Subcutaneous abdominal adipose tissue (tissue), 5 donors: ENCODE data around the gene PHEX.

ENCODE experiments used
- H3K27ac ChIP-seq: one replicate; pipeline ENCODE4 v1.7.0; 2013; ENCODE audit warnings: low read depth, mild to moderate bottlenecking, inconsistent platforms, low read length, moderate library complexity
- H3K27me3 ChIP-seq, 5 donors: one replicate each; pipeline ENCODE4 v1.7.0; 2013; ENCODE audit warnings: low read length in 5 of 5, inconsistent platforms in 1 of 5; ENCODE audit not compliant: control insufficient read depth in 5 of 5, insufficient read depth in 4 of 5
- H3K36me3 ChIP-seq, 5 donors: one replicate each; pipeline ENCODE4 v1.7.0; 2013; ENCODE audit warnings: low read length in 5 of 5; ENCODE audit not compliant: control insufficient read depth in 5 of 5, insufficient read depth in 5 of 5
- H3K4me1 ChIP-seq, 5 donors: one replicate each; pipeline ENCODE4 v1.7.0; 2013; ENCODE audit warnings: low read length in 5 of 5, mild to moderate bottlenecking in 3 of 5, moderate library complexity in 1 of 5; ENCODE audit not compliant: control insufficient read depth in 5 of 5, insufficient read depth in 5 of 5
- H3K4me3 ChIP-seq, 5 donors: one replicate each; pipeline ENCODE4 v1.7.0; 2013; ENCODE audit warnings: low read length in 5 of 5, low read depth in 1 of 5
- H3K9ac ChIP-seq, 5 donors: one replicate each; pipeline ENCODE4 v1.7.0; 2013; ENCODE audit warnings: low read length in 5 of 5, mild to moderate bottlenecking in 4 of 5, moderate library complexity in 3 of 5
- H3K9me3 ChIP-seq, 5 donors: one replicate each; pipeline ENCODE4 v1.7.0; 2013; ENCODE audit warnings: low read length in 5 of 5; ENCODE audit not compliant: control insufficient read depth in 5 of 5
- donor health status: healthy.
- donor health status: healthy.
- donor health status: healthy.
- donor health status: healthy.
- donor health status: healthy.

PHEX gene

GRCh38 chrX:22192419-22193060 is 160.4 kb downstream of the PHEX start:
- Histone ChIP-seq H3K4me1 (peaks cover 0 to 2% (median 0%) of the 10 kb centered on the region in 5 donors), H3K27ac (no peak overlapping the region), H3K4me3 (no peak overlapping the region), H3K36me3 (no peaks in the 10 kb centered on the region), H3K9me3 (no peaks in the 10 kb centered on the region), H3K27me3 (no peaks in the 10 kb centered on the region), H3K9ac (no peak overlapping the region)

DNA sequence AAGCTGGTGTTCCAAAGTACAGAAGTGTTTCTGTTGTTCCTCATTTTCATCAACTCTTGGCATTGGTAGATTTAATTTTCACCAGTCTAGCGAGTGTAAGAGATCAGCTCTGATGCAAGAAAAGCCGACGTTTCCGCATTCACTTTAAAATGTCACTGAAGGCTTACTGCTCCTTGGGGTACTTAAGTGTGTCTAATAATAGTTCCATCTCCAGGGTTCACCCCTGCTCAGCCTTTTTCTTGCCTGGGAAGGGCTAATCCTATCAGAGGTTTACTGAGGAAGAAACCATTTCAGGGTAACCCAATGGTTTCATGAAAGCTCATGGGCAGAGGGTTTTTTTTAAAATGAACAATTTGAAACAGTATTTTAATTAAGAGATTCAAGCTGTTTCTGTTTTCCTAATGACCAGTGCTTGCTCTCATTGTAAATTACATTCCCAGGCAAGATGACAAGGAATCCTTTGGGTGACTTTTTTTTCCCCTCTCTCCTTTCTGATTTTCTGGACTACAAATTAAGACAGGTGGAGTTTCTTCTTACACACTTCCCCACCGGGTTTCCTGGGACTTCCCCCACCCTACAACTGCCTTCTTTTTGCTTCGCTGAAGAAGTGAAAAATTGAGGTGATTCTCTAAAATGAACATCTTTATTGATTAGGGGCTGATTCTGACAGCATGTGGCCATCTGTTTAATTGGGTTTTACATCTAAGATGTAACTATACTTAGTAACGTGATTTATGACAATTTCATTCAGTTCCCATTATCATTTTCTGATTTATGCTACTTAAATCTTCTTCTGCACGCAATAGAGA is 161.9 kb downstream of the PHEX start:
- peaks cover 0 to 3% (median 0%) of the 10 kb centered on the region in 5 donors for H3K27me3 ChIP-seq
- no peak overlapping the region for H3K27ac ChIP-seq
- no peaks in the 10 kb centered on the region for H3K36me3 ChIP-seq
- H3K9ac ChIP-seq, result no peak overlapping the region
- H3K4me1 ChIP-seq, result peaks cover 0 to 2% (median 0%) of the 10 kb centered on the region in 5 donors
- no peaks in the 10 kb centered on the region for H3K9me3 ChIP-seq
- H3K4me3 ChIP-seq, result no peak overlapping the region

GRCh38 chrX:22194660-22194945 is 162.5 kb downstream of the PHEX start:
- Histone ChIP-seq H3K9me3 (no peaks in the 10 kb centered on the region), H3K27me3 (peaks cover 0 to 3% (median 0%) of the 10 kb centered on the region in 5 donors), H3K36me3 (no peaks in the 10 kb centered on the region), H3K4me1 (peaks cover 0 to 2% (median 0%) of the 10 kb centered on the region in 5 donors), H3K27ac (no peak overlapping the region), H3K9ac (no peak overlapping the region), H3K4me3 (no peak overlapping the region)

GRCh38 chrX:22196149-22196548 is 164.0 kb downstream of the PHEX start:
- no peaks in the 10 kb centered on the region for H3K36me3 ChIP-seq
- H3K4me1 ChIP-seq, result peaks cover 0 to 2% (median 0%) of the 10 kb centered on the region in 5 donors
- H3K27me3 ChIP-seq, result peaks cover 0 to 3% (median 0%) of the 10 kb centered on the region in 5 donors
- H3K4me3 ChIP-seq, result no peak overlapping the region
- no peak overlapping the region for H3K27ac ChIP-seq
- no peaks in the 10 kb centered on the region for H3K9me3 ChIP-seq
- H3K9ac ChIP-seq, result no peak overlapping the region

- Histone ChIP-seq H3K9me3 (no peaks in the 10 kb centered on the region), H3K27ac (no peak overlapping the region), H3K36me3 (no peaks in the 10 kb centered on the region), H3K27me3 (peaks cover 0 to 6% (median 3%) of the 10 kb centered on the region in 5 donors), H3K4me1 (no peaks in the 10 kb centered on the region), H3K9ac (no peak overlapping the region), H3K4me3 (no peak overlapping the region)
Observed at GRCh38 chrX:22202251-22202650, 170.1 kb downstream of the PHEX start.

- no peak overlapping the region for H3K27ac ChIP-seq
- no peaks in the 10 kb centered on the region for H3K36me3 ChIP-seq
- no peaks in the 10 kb centered on the region for H3K4me1 ChIP-seq
- peaks cover 0 to 6% (median 3%) of the 10 kb centered on the region in 5 donors for H3K27me3 ChIP-seq
- H3K4me3 ChIP-seq, result no peak overlapping the region
- H3K9me3 ChIP-seq, result no peaks in the 10 kb centered on the region
- no peak overlapping the region for H3K9ac ChIP-seq
Observed at GRCh38 chrX:22203186-22203585, 171.1 kb downstream of the PHEX start.

- Histone ChIP-seq H3K9ac (no peak overlapping the region), H3K36me3 (no peaks in the 10 kb centered on the region), H3K27me3 (peaks cover 0 to 10% (median 5%) of the 10 kb centered on the region in 5 donors), H3K4me3 (no peak overlapping the region), H3K9me3 (no peaks in the 10 kb centered on the region), H3K27ac (no peak overlapping the region), H3K4me1 (no peaks in the 10 kb centered on the region)
Observed at GRCh38 chrX:22206781-22207180, 174.7 kb downstream of the PHEX start.

DNA sequence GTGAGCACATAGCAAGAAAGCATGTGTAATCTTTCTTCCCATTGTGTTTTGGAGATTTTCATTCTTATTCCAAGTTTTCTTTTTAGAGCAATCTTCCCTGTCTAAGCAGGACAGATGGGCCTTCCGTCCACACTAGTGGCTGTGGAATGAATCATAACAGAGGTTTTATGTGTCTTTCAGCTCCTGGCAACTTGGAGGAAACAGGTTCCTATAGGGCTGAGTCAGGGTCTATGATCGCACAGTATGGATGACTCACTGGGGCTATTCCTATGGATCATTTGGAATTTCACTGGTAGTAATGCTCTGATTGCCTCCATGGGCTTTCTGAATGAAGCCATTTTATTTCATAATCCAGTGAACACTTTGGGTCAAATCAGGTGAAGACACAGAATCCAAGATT is 188.8 kb downstream of the PHEX start:
- Histone ChIP-seq H3K27me3 (peaks cover 0 to 3% (median 0%) of the 10 kb centered on the region in 5 donors), H3K27ac (no peak overlapping the region), H3K9me3 (peaks cover 0 to 3% (median 0%) of the 10 kb centered on the region in 5 donors), H3K4me1 (no peaks in the 10 kb centered on the region), H3K36me3 (no peaks in the 10 kb centered on the region), H3K4me3 (no peak overlapping the region), H3K9ac (no peak overlapping the region)

DNA sequence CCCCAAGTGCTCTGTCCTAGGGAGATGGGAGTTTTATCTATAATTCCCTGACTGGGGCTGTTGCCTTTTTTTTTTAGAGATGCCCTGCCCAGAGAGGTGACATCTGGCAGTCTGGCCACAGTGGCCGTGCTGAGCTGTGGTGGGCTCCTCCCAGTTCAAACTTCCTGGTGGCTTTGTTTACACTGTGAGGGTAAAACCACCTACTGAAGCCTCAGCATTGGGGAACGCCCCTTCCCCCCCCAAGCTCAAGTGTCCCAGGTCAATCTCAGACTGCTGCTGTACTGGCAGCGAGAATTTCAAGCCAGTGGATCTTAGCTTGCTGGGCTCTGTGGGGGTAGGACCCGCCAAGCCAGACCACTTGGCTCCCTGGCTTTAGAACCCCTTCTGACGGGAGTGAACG is 202.3 kb downstream of the PHEX start:
- H3K4me1 ChIP-seq, result no peaks in the 10 kb centered on the region
- no peaks in the 10 kb centered on the region for H3K9me3 ChIP-seq
- H3K9ac ChIP-seq, result no peak overlapping the region
- H3K4me3 ChIP-seq, result no peak overlapping the region
- H3K27me3 ChIP-seq, result peaks cover 0 to 4% (median 2%) of the 10 kb centered on the region in 5 donors
- H3K27ac ChIP-seq, result no peak overlapping the region
- H3K36me3 ChIP-seq, result no peaks in the 10 kb centered on the region

- Histone ChIP-seq H3K27me3 (peaks cover 0 to 4% (median 2%) of the 10 kb centered on the region in 5 donors), H3K36me3 (no peaks in the 10 kb centered on the region), H3K4me1 (no peaks in the 10 kb centered on the region), H3K27ac (no peak overlapping the region), H3K4me3 (no peak overlapping the region), H3K9ac (no peak overlapping the region), H3K9me3 (no peaks in the 10 kb centered on the region)
Observed at GRCh38 chrX:22237479-22237878, 205.4 kb downstream of the PHEX start.
